Bone marrow (tissue), 2 donors: Measurements from ENCODE around the gene ACVR1.
A peak's percentile ranks its signal among the peaks of the same experiment; 100 is the strongest.

ENCODE experiments used
- DNase-seq, 2 donors: peaks; one replicate each; lab custom pipeline; 2025; lab: John Stamatoyannopoulos, UW

The ACVR1 gene

DNA sequence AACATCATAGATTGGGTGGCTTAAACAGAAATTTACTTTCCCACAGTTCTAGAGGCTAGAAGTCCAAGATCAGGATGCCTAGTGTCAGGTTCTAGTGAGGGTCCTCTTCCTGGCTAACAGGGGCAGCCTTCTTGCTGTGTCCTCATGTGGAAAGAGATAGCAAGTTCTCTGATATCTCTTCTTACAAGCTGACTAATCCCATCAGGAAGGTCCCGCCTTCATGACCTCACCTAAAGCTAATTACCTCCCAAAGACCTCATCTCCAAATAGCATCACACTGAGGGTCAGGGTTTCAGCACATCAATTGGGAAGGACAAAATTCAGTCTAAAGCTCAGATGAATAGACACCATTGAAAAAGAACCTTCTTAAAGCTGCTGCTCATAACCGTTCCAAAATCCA lies 22.9 kb downstream of the ACVR1 start:
- DNase-seq: no peak

DNA sequence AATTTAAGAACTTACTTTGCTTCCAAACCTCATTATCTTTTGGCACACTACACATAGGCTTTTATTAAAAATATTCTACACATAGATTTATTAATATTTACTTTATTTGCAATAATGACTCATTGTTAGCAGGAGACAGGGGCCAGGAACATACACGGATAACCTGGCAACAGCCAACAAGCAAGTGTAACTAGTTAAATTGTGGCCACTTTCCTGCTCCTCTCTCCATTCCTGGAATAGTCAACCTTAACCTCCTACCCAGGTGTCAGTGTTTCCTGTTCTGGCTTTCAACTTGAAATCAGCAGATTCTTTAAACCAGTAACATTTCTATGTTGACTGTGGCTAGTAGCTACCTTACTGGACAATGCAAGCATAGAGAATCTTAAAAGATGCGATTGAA lies 26.5 kb downstream of the ACVR1 start:
- no peak for DNase-seq

DNA sequence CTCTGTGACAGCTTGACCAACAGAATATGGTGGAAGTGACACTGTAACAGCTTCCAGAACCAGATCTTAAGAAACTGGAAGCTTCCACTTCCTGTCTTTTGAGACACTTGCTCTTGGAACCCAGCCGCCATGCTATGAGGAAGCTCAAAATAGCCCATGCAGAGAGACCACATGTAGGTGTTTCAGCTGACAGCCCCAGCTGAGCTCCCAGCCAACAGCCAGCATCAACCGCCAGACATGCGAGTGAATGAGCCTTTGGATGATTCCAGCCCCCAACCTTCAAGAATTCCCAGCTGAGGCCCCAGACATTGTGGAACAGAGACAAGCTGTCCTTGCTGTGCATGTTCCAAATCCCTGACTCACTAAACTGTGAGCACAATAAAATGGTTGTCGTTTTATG lies 27.9 kb downstream of the ACVR1 start:
- no peak for DNase-seq

DNA sequence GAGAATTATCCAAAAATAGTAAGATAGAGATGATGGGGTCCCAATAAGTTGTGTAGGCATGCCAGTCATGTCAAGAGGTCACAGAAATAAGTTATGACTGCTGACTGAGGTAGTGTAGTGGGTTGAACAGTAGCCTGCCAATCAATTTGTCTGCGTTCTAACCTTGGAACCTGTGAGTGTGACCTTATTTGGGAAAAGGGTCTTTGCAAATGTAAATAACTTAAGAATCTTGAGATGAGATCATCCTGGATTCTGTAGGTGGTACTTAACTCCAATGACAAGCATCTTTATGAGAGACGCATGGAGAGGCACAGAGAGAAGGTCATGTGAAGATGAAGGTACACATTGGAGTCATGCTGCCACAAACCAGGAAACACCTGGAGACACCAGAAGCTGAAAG lies 31.0 kb downstream of the ACVR1 start:
- no peak for DNase-seq

DNA sequence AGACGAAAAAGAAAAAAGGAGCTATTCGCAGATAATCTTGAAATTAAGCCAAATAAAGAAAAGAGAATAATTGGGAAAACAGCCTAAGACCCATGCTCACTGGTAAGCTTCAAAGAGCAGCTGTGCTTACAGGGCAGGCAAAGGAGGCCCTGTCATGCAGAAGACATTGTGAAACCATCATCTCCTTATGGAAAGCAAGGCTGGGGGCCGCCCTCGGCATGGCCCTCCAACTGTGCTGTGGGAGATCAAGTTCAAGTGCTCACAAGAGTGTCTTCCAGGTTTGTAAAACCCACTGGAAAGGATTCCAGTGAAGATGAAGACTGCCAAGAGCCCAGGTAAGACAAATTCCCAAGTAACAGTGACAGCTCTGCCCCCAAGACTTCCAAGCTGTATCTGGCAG lies 32.2 kb downstream of the ACVR1 start:
- no peak for DNase-seq

DNA sequence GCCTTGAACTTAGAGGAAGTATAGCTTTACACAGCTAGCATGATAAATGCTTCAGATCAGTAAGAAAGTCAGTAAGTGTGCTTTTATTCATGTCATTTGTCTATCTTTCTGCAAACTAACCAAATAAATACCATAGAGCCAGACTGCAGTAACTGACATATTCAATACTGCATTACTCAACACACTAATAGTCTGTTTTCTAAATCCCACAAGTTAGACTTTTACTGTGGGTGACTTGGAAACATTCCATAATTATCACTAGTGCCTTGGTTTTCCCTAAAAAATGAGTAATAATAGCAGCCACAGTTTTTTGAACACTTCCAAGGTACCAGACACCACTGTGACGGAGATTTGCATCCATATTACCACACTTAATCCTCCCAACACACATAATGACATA lies 33.0 kb downstream of the ACVR1 start:
- DNase-seq: no peak

DNA sequence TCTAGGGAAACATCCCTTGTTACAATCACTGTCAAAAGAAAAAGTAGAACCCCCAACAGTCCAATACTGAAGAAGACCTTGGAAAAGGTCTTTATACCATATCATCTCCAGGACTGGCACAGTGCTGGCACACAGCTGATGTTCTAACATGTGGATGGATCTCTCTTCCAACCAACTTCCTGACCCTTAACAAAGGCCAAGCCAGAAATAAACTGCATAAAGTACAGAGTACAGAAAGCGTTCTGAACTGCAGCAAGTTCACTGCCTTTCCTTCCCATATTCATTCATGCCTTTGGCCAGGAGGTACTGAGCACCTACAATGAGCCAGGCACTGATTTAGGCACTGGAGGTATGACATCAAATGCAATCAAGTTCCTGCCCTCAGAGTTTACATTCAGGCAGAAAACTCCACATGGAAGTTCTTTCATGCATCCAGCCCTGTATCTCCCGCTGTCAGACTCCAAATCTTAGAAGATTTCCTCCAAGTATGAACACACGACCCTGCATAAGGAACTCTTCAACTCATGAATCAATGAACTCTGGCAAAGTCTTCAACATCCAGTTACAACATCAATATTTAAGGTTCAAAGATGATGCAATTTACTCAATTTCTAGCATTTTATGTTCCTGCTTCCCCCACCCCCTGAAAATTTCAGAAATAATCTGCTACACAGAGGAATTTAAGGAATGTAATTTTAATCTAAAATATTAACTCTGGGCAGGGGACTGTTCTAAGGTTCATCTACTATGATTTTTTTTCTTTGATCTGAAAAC lies 33.8 kb downstream of the ACVR1 start:
- no peak for DNase-seq

DNA sequence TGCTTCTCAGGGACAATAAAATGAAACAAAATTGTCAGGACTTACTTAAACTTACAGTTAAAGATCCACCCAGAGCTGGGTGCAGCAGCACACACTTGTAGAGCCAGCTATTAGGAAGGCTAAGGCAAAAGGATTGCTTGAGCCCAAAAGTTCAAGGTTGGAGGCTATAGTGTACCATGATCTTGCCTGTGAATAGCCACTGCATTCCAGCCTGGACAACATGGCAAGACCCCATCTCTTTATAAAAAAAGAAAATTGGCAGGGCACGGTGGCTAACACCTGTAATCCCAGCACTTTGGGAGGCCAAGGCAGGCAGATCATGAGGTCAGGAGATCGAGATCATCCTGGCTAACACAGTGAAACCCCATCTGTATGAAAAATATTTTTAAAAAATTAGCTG lies 34.6 kb downstream of the ACVR1 start:
- DNase-seq: no peak

DNA sequence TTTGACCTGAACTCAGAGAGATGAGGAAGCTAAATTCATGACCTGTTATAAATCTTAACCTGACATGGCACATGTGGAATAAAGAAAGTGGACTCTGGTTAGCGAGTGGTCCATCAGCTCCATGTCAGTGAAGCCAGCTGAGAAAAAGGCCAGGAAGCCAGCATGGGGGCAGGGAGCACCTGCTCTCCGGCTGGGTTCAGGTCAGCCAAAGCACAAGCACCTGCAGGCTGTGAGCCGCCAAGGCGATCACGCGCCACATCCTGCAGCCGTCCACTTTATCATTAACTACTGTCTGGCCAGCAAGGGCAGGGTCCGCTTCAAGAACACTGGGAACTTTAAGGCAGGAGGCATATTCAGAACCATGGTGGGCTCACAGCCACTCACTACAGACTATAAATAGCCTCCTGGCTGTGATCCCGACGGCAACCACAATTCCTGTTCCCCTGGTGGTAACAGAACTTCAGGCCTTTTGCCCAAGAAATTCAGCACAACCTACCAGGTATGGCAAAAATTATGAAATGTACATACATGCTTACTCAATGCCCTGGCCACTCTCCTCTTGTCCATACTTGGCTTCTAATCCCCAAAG lies 35.5 kb downstream of the ACVR1 start:
- DNase-seq: no peak

DNA sequence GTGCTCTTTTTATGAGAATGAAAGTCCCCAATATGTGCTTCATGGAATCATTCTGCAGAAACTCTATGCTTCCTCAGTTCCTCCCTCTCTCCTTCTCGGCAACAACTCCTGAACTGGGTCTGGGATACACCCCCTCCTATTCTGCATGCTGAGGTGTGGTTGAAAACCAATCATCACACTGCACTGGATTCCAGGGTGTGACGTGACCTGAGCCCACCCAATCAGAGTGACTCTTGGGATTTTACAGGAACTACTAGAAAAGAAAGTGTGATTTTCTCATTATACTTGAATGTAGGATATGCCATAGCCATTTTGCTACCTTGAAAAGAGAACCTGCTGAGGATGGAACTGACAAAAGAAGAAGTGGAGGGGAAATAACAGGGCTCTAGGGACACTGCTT lies 36.3 kb downstream of the ACVR1 start:
- DNase-seq: no peak

DNA sequence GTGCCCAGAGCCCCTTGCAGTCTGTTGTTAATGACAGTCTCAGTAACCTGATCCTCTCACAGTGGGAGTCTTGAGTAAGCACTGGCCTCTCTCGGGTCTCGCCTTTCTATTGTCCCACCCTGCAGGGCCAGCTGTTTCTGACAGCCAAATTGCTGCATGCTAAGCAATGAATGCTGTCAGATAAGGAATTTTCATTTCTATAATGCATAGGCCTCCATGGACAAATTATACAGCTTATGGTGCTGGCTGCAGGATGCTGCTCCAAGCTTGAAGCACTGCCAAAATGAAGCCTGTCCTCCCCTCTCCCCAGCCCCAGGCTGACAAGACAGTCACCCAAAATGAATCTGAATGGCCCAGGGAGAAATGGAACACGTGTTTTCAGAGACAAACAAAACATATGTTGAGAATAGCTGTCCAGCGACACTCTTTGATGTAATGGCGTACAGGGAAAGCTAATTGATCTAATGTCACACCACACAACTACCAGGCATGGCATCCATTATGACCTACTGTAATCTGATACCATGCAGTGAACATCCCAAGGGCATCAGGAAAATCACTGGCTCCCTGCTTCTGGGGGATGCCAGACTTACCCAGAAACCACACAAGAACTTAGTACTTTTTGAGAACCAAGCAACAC lies 36.8 kb downstream of the ACVR1 start:
- no peak for DNase-seq

DNA sequence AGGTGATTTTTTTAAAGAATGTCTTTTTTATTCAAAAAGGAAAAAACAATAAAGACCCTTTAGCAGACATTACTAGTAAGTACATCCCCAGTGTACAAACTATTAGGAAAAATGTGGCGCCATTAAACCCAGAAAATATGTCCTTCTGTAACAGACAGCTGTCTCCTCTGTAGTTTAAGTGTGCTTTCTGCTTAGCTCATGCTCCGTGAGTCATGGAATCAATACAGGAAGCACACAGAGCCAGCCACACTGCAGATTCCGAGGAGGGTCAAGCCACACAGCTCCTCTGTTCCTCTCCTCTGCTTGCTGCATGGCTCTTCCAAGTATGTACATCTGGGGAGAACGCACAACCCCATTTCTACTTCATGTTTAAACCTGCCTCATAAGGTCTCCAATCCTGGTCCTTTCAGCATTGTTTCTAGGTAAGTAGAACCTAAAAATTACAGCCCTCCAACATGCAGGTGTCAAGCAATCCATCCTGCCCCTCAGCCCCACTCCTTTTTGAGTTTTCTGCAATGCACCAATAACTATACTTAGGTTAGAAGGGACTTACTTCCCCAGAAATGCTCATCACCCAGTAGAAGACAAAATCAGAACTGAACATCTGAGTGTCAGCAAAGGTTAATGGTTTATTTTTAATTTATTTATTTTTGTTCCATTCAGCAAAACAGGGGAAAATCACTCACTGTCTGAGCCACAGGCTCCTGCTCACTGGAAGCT lies 37.5 kb downstream of the ACVR1 start:
- DNase-seq: peak in 1 of 2 donors; percentile 76

DNA sequence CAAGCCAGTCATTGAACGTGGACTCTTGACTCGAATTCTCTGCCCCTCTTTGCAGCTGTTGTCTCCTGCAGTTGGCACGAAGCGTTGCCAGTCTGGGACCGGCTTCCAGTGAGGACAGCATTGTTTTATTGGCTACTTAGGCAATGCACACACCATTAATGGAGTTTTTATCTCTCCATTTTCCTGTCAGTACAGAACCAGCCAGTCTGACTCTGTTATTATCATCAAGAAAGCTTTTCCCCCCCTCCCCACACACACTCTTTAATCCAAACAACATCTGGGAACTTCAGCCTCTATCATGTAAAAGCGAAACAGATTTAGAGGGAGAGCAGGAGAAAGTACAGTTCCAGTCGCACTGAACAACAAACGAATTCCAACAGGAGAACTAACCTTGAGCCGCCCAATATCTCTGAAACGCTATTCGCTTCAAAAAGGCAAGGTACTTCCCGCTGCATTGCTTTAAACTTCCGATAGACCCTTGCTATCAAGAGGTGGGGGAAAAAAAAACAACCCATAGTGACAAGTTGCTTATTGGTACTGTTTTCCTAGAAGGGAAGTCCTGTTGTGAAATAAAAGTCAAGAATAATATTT lies 38.2 kb downstream of the ACVR1 start:
- DNase-seq: no peak

DNA sequence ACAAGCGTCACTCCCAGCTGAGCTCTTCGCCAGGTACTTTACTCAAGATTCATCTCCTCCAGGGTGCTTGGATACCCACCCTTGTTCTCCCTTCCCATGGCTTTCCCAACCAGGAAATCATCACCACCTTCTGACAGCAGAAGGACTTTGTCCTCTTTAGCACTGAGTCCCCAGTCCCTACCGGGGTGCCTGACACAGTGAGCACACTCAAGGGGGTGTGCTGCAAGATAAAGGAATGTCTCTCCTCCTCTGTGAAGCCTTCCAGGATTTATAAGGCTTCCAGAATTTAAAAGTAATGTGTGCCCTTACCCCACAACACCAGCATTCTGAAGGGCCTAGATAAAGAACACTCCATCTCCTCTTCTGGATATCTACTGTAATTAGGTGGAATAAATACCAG lies 39.6 kb downstream of the ACVR1 start:
- DNase-seq: no peak

DNA sequence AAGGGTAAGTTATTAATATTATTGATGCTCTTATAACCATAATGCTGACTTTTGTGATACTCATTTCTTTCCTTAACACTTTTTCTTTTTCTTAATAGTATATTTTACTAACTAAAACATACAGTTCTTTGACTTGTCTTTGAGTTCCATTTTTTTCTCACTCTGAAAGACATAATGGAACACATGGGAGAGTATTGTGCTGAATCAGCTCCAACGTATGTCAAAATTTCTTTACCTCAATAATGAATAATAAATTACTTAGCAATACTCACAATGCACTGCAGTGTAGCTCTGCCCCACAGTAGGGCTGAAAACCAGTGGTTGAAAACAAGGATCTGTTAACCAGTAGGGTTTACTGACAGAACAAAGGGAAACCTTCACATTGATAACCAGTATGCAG lies 40.7 kb downstream of the ACVR1 start:
- no peak for DNase-seq

DNA sequence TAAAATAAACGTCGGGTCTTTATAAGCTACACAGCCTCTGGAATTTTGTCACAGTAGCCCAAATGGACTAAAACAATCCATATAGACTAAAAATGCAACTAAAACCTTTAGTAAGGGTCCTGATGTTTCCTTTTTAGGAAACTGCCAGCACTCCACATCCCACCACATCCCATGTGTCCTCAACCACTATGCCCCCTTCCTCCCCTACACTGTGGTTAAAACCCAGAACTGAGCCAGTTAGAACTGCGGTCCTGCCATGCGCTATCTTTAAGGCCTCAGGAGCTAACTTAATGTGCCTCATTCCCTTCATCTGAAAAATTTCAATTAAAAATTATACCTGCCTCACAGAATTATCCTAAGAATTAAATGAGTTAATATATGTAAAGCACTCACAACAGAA lies 41.1 kb downstream of the ACVR1 start:
- no peak for DNase-seq

DNA sequence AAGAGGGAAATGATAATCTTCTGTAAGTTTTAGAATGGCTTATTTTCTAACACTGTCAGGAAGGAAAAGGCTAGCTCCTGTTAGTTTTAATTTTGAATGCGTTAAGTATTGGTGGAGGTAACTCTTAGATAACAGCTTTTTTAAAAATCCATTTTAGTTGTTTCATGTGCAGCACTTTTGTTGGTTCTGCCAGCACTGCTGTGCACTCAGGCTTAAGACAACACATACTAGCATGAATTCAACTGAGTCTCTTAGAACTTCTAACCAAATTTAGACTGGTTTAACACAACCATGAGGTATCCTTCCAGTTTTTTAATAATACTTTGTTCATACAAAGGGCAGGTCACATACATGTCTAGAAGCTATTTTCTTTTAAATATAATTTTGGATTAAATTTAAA lies 42.4 kb downstream of the ACVR1 start:
- DNase-seq: no peak

DNA sequence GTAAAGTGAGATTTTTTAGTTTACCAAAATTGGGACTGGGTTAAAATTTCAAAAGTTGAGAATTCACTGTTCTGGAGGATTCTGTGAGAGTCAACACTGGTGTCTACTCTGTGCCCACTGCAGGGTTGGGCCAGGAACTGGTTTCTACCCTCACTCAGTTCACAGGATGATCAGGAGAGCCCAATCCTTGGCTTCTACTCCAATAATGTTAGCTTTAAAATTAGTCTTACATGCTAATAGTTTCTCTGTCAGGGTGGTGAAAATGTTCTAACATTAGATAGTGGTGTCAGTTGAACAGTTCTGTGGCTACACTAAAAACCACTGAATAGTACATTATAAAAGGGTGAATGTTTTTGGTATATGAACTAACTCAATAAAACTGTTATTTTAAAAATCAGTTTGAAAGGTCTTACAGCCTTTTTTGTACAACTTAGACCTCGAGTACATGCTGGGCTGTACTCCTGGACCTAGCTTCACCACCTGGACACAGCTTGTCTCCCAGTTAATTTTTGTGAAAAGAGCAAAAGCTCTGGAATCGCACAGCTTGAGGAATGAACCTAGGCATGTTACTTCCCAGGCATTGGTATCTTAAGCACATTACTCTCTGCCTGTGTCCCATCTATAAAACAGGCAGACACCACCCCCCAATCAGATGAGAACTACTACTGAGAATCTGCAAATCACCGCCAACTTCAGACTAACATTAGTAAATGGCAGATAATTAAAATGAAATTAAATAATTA lies 44.4 kb downstream of the ACVR1 start:
- DNase-seq: no peak

DNA sequence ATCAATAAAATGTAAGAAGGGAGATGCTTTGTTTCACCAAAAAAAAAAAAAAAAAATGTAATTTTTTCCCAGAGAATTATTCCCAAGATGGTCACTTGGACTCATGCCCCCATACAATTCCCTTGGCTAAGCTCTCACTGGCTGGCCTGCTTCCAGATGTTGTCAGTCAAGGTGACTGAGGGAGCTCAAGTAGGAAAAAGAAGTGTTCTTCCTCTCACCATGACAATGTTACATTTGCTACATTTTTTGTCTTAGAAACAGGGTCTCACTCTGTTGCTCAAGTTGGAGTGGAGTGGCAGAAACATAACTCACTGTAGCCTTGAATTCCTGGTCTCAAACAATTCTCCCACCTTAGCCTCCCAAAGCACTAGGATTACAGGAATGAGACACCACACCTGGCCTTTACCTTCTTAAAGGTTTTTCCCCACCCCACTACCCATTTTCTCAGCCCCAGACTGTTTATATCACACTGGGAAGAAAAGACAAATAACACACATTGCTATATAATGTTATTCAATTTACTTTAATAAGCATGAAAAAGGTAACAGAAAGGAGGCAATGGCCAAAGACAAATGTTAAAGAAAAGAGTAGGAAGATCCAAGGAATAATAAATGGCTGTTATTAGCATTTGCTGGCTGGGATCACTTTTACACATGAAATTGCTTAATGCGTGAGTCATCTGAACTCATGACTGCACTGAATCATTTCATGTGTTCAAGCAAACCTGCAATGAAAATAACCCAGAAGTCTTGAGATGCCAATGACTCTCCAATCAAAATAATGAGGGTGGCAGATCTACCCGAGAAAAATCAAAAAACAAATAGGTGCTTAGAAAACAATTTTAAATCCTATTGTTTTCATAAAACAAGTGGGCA lies 45.2 kb downstream of the ACVR1 start:
- no peak for DNase-seq

DNA sequence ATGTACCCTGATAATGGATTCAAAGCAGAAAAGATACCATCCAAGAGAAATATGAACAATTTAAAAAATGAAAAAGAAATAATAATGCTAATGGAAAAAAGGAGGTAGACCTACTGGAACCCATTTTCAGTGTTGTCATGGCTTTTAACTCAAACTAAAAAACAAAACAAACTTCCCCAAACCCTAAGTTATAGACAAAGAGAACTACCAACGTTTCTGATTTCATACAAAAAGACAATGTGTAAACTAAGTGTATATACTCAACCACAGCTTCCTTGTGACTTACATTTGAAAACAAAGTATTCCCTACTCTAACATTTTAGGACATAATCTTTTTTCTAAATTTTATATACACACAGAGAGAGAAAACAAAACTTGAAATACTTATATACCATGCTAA lies 45.9 kb downstream of the ACVR1 start:
- no peak for DNase-seq

DNA sequence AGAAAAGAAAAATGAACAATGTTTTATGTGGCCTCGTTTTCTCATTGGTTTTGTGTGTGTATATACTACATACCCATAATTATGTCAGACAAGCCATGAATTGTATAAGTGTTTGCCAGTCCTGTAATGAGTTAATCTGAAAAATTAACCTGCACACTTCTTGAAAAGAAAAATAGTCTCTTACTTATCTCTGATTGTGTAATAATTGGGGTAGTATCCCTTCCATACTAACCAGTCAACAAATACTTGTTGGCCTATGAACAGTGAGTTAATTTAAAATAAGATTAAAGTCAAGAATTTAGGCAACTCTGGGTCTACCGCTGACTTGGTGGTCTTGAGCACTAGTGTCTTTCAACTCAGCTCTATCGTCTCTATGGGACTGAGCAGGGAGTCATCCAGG lies 48.8 kb downstream of the ACVR1 start:
- DNase-seq: no peak
